DOHH2 (cell line): ENCODE results near the gene DOK7.

Experiments used
- CTCF ChIP-seq: fragments of 200-600 bp; sonication (generic); IDR thresholded peaks from one replicate; pipeline ENCODE4 v1.5.1; 2014; ENCODE audit warnings: antibody characterized with exemption, mild to moderate bottlenecking, low read depth, low read length; ENCODE audit not compliant: poor library complexity, severe bottlenecking
- EZH2phosphoT487 ChIP-seq: fragments of 200-600 bp; sonication (generic); IDR thresholded peaks from 2 replicates; pipeline ENCODE4 v1.6.1; 2017; ENCODE audit warnings: borderline replicate concordance, mild to moderate bottlenecking, antibody characterized with exemption, low read length, moderate library complexity, mixed read lengths

GRCh38 chr4:3531318-3531878 lies 68.3 kb downstream of the DOK7 start:
- TF ChIP-seq CTCF (no peak), EZH2phosphoT487 (no peak)
